ENCODE data around the gene CST4.
"Not testable (repeated sequence)": the region's sequence is repeated elsewhere in the genome, so short reads cannot be mapped to it uniquely, and the experiment has no call there.

CST4 gene

GRCh38 chr20:23688684-23689398 lies at the start of gene CST4:
CST4 (minus strand) TSS chr20:23689038; CDS start chr20:23688969, 69 bp downstream.
- DNase-seq; H3K4me3 Mint-ChIP-seq; H3K27ac Mint-ChIP-seq; H3K9me3 Mint-ChIP-seq; H3K36me3 Mint-ChIP-seq (ENCODE audit: low read depth): not testable (repeated sequence)
- Mint-ChIP-seq H3K27me3 (ENCODE audit: low read depth, poor library complexity) (peaks cover 13% of the 10 kb centered on the region), H3K4me1 (peaks cover 21% of the 10 kb centered on the region)

- not testable (repeated sequence) for H3K9me3 Mint-ChIP-seq; H3K4me3 Mint-ChIP-seq; H3K4me1 Mint-ChIP-seq; DNase-seq; H3K27me3 Mint-ChIP-seq (ENCODE audit: low read depth, poor library complexity); H3K36me3 Mint-ChIP-seq (ENCODE audit: low read depth); H3K27ac Mint-ChIP-seq
Measured at GRCh38 chr20:23735391-23735790, 46.6 kb upstream of the CST4 start.

- H3K27me3 Mint-ChIP-seq (ENCODE audit: low read depth, poor library complexity); H3K9me3 Mint-ChIP-seq; H3K4me1 Mint-ChIP-seq; DNase-seq; H3K27ac Mint-ChIP-seq; H3K4me3 Mint-ChIP-seq; H3K36me3 Mint-ChIP-seq (ENCODE audit: low read depth): not testable (repeated sequence)
Measured at GRCh38 chr20:23734949-23735348, 46.1 kb upstream of the CST4 start.

GRCh38 chr20:23734440-23734839 lies 45.6 kb upstream of the CST4 start:
- H3K36me3 Mint-ChIP-seq (ENCODE audit: low read depth); H3K4me3 Mint-ChIP-seq; DNase-seq; H3K27ac Mint-ChIP-seq; H3K4me1 Mint-ChIP-seq; H3K9me3 Mint-ChIP-seq; H3K27me3 Mint-ChIP-seq (ENCODE audit: low read depth, poor library complexity): not testable (repeated sequence)

- H3K36me3 Mint-ChIP-seq (ENCODE audit: low read depth), result no peaks in the 10 kb centered on the region
Measured at GRCh38 chr20:23727016-23727415, 38.2 kb upstream of the CST4 start.

GRCh38 chr20:23725102-23725501 lies 36.3 kb upstream of the CST4 start:
- peaks cover 14% of the 10 kb centered on the region for H3K27me3 Mint-ChIP-seq (ENCODE audit: low read depth, poor library complexity)
- H3K4me1 Mint-ChIP-seq, result no peaks in the 10 kb centered on the region
- no peak overlapping the region for H3K4me3 Mint-ChIP-seq
- H3K27ac Mint-ChIP-seq, result no peak overlapping the region
- DNase-seq, result no peak
- no peaks in the 10 kb centered on the region for H3K36me3 Mint-ChIP-seq (ENCODE audit: low read depth)
- TF ChIP-seq CTCF (IDR thresholded peaks at IDR 0.05), result no peak
- H3K9me3 Mint-ChIP-seq, result no peaks in the 10 kb centered on the region

More at GRCh38 chr20:23727016-23727415, 38.2 kb upstream of the CST4 start:
- H3K27me3 Mint-ChIP-seq (ENCODE audit: low read depth, poor library complexity), result peaks cover 13% of the 10 kb centered on the region
- no peak for TF ChIP-seq CTCF (IDR thresholded peaks at IDR 0.05)
- H3K4me3 Mint-ChIP-seq, result no peak overlapping the region
- no peaks in the 10 kb centered on the region for H3K4me1 Mint-ChIP-seq
- no peak overlapping the region for H3K27ac Mint-ChIP-seq
- H3K9me3 Mint-ChIP-seq, result no peaks in the 10 kb centered on the region
- DNase-seq, result no peak

GRCh38 chr20:23723659-23724307 lies 34.9 kb upstream of the CST4 start:
- TF ChIP-seq CTCF (IDR thresholded peaks at IDR 0.05), result peak; percentile 57
- H3K4me1 Mint-ChIP-seq; H3K27ac Mint-ChIP-seq; H3K9me3 Mint-ChIP-seq; H3K36me3 Mint-ChIP-seq (ENCODE audit: low read depth); H3K4me3 Mint-ChIP-seq: not testable (repeated sequence)
- H3K27me3 Mint-ChIP-seq (ENCODE audit: low read depth, poor library complexity), result peaks cover 14% of the 10 kb centered on the region
- DNase-seq, result peak; percentile 71

- H3K27me3 Mint-ChIP-seq (ENCODE audit: low read depth, poor library complexity), result peaks cover 11% of the 10 kb centered on the region
- not testable (repeated sequence) for H3K4me3 Mint-ChIP-seq; DNase-seq; H3K9me3 Mint-ChIP-seq; H3K4me1 Mint-ChIP-seq; H3K36me3 Mint-ChIP-seq (ENCODE audit: low read depth)
- H3K27ac Mint-ChIP-seq, result peak overlapping the region; percentile 25
Measured at GRCh38 chr20:23722851-23723250, 34.0 kb upstream of the CST4 start.

All from nephron progenitor cell (in vitro differentiated cells).